HG03103 (cell line): ENCODE measurements around the gene EGR1.
"Not testable (repeated sequence)": the region's sequence is repeated elsewhere in the genome, so short reads cannot be mapped to it uniquely, and the experiment has no call there.

Experiments
- ATAC-seq: cut with Tn5 transposase; IDR thresholded peaks from one replicate; pipeline ENCODE4 v1.9.1; 2021; ENCODE audit warnings: low read depth; ENCODE audit not compliant: unreplicated experiment

Gene EGR1

DNA sequence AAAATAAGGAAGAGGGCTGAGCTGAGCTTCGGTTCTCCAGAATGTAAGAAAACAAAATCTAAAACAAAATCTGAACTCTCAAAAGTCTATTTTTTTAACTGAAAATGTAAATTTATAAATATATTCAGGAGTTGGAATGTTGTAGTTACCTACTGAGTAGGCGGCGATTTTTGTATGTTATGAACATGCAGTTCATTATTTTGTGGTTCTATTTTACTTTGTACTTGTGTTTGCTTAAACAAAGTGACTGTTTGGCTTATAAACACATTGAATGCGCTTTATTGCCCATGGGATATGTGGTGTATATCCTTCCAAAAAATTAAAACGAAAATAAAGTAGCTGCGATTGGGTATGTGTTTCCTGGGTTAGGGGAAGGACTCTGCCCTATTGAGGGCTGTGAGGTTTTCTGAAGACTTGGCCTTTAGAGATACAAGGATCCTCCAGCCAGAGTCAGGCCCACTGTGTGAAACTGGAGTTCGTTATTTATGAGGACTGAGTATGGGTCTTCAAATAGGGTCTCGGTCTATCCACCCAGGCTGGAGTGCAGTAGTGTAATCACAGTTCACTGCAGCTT is 3.8 kb downstream of the EGR1 start:
- ATAC-seq = no peak

DNA sequence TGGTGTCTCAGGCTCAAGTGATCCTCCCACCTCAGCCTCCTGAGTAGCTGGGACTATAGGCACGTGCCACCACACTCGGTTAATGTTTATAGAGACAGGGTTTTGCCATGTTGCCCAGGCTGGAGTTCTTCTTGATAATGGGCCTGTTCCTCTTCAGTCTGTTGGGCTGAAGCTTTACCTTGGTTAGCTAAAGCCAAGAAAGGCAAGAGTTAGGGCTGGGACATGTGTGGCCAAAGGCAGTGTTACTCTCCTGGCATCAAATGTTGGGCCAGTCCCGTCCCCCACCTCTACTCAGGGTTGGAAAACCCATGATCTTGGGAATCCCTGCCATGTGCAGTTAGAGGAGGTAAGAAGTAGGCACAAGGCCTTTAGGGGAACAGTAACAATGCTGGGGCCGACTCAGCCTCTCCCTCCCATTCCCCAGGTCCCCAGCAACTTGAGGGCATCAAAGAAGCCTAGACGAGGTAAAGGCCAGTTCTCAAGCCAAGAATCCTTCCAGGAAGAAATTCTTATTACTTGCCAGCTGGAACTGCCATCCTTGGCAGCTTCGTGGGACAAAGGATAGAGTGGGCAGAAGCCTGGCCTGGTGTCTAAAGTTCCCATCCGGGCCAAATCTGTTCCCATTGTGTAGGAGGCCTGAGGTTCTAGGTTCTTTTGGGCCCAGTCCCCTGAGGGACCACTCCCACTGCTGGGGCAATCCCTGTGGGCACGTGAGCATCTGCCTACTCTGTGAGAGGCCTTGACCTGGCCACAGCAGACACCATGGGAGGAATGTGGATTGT is 4.5 kb downstream of the EGR1 start:
- no peak for ATAC-seq

DNA sequence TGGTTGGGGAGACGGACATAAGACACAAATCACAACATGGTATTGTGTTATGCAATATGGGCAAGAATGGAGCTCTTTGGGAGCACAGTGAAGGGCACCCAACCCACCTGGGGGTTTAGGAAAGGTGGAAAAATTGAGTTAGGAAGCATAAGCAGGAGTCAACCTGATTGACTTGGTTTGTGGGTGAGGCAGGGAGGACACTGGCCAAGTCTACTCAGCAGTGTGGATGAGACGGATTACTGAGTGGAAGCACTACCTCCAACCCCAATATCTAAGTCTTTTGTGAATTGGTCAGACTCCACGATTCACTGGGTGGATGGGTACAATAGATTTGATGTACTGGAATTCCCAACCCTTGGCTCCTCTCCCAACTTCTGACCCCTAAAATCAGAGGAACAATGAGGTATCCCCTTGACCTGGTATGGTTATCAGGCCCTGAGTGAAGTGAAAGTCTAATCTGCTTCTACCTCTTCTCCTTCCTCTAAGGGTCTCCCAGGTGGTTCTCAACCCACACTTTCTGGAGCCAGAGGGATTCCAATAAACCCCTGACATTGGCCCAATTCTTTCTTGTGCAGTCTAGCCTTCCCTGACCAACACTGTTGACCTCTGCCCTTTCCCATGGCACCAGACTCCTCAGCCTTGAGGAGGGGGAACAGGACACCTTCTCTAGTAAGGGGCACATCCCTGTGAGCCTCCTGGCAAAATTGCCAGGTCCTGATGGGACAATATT is 5.2 kb downstream of the EGR1 start:
- ATAC-seq = no peak

GRCh38 chr5:138471052-138471361 is 5.7 kb downstream of the EGR1 start:
- no peak for ATAC-seq

DNA sequence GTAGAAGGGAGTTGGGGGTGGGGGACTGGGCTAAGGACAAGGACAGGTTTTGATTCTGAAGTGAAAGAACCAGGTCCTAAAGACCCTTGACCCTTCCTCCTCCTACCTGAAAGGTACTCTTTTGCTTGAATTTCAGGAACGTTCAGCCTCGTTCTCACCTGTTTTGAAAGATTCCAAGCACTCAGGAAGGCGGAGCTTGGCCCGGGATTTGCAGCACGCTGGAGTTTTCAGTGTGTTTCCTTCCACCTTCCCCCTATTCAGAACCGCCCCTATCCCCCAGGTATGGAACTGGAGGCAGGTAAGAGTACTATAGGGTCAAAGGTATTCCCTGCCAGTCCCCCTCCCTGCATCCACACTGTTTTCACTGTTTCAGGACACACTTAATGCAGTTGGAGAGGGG is 7.1 kb downstream of the EGR1 start:
- ATAC-seq = no peak

DNA sequence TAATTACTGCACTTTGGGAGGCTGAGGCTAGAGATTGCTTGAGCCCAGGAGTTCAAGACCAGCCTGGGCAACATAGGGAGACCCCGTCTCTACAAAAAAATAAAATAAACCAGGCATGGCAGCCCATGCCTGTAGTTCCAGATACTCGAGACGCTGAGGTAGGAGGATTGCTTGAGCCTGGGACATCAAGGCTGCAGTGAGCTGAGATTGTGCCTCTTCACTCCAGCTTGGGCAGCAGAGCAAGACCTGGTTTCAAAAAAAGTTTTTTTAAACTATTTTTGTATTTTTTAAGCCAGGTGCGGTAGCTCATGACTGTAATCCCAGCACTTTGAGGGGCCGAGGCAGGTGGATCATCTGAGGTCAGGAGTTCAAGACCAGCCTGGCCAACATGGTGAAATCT is 7.9 kb downstream of the EGR1 start:
- not testable (repeated sequence) for ATAC-seq

DNA sequence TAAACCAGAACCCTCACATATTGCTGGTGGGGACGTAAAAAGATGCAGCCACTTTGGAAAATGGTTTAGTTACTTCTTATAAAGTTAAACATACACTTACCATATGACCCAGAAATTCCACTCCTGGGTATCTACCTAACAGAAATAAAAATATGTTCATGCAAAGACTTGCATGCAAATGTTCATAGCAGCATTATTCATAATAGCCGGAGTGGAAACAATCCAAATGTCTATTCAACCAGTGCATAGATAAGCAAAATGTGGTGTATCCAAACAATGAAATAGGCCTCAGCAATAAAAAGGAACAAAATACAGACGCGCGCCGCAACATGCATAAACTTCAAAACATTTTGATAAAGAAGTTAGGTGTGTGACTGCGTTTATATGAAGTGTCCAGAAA is 11.6 kb downstream of the EGR1 start:
- ATAC-seq = no peak

DNA sequence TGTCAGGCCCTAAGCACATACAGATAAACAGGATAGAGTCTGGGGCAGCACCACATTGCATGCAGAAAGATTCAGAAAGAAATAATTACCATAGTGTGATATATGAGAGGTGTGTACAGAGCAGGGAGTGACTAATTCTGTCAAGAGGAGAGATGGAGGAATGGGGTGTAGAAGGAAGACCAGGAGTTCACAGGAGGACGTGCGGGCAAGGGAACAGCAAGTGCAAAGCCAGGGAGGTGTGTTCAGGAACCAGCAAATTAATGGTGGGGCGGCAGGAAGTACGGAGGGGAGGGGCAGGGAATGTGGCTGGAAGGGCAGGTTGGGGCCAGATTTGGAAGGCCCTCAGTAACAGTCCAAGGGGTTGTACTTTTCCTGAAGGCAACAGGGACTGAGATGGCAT is 17.4 kb downstream of the EGR1 start:
- ATAC-seq = no peak

DNA sequence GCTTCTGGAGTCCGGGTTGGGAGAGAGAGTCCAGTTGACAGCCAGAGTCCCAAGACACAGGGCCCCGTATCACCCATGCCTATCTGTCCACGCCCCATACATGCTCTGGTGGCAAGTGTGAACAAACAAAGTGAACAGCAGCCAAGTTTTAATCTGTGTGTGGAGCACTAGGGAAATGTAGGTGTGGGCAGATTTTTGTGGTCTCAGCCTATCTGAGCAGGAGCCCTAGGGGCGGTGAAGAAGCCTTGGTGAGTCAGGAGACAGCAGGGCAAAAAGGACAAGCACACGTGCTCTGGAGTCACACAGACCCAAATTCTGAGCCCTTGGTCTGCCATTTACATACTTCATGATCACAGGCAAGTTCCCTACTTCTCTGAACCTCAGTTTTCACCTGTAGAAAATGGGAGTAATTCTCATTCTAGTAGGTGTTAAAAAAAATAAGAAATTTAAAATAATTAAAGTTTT is 23.2 kb downstream of the EGR1 start:
- no peak for ATAC-seq

- no peak for ATAC-seq
These were observed 24.4 kb downstream of the EGR1 start for GRCh38 chr5:138489683-138490061.

- ATAC-seq = no peak
These were observed 25.5 kb downstream of the EGR1 start for GRCh38 chr5:138490648-138491283.

DNA sequence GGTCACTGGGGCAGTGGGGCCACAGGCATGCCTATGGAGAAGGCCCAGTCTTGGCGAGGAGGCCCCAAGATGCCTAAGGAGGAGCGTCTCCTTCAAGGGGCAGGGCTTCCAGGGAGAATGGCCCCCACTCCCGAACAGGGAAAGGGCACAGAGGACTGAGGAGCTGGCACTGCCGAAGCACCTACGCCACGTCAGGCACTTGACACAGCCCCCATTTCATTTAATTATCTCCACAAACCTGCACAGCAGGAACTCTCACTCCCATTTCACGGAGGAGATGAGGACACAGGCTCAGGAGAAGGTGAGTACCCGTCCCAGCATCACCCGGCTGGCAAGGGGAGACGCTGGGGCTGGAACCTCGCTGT is 26.0 kb downstream of the EGR1 start:
- no peak for ATAC-seq

DNA sequence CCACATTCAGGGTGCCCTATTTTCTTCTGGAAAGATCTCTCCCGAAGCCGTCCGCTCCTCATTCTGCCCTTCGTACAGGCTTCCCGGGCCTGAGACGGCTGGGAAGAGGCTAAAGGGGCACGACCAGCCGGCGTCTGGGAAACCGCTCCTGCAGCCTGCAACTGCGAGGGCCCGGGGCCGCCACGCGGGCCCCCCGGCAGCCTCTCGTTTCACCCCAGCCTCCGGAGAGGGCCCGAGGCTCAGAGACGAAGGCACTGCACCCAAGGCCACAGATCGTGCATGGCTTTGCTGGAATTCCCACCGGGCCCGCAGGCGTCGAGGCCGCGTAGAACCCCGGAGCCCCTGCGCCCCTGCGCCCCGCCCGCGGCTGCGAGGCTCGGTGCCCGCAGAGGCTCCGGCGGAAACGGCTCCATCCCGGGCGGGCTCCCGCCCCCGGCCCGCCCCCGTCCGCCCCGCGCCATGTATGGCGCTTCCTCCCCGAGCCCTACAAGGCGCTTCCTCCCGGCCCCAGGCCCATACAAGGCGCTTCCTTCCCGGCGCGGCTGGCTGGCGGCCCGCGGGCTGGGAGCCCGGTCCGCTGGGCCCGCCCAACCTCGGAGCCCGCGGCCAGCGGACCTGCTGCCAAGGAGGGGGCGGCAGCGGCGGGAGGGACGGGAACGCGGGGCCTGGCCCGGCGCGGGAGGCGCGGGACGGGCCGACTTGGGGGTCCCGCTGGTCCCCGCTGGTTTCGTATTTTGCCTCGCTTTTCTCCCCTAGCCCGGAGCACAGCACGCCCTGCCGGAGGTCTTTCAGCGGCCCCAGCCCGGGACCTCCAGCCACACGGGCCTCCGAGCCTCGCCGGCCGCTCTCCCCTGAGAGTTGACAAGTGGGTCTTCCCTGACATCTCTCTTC is 26.6 kb downstream of the EGR1 start:
- ATAC-seq = peak; percentile 97

DNA sequence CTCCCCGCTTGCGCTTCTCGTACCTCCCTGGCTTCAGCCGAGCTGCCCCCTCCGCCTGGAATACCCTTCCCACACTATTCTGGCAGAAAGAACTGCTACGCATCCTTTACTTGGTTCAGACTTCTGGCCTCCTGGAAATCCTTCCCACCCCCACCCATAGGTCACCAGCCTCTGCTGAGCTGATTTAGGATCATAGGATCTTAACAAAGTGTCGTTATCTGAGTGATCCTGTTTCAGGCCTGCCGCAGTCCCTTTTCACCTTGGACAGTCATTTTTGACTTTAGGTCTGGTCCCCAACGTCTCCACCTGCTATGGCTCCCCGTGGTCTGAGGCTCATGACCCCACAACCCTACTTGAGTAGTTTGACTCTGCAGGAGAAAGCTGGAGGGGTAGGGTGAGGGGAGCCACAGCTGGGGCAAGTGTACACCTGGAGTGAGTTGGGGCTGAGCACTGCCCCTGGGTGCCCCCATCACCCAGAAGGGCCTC is 27.3 kb downstream of the EGR1 start:
- ATAC-seq = no peak

GRCh38 chr5:138495351-138495750 is 30.1 kb downstream of the EGR1 start:
- no peak for ATAC-seq

GRCh38 chr5:138498376-138498775 is 33.1 kb downstream of the EGR1 start:
- ATAC-seq = no peak

- ATAC-seq = no peak
These were observed 36.8 kb downstream of the EGR1 start for GRCh38 chr5:138502121-138502520.

GRCh38 chr5:138502521-138502920 is 37.2 kb downstream of the EGR1 start:
- no peak for ATAC-seq

DNA sequence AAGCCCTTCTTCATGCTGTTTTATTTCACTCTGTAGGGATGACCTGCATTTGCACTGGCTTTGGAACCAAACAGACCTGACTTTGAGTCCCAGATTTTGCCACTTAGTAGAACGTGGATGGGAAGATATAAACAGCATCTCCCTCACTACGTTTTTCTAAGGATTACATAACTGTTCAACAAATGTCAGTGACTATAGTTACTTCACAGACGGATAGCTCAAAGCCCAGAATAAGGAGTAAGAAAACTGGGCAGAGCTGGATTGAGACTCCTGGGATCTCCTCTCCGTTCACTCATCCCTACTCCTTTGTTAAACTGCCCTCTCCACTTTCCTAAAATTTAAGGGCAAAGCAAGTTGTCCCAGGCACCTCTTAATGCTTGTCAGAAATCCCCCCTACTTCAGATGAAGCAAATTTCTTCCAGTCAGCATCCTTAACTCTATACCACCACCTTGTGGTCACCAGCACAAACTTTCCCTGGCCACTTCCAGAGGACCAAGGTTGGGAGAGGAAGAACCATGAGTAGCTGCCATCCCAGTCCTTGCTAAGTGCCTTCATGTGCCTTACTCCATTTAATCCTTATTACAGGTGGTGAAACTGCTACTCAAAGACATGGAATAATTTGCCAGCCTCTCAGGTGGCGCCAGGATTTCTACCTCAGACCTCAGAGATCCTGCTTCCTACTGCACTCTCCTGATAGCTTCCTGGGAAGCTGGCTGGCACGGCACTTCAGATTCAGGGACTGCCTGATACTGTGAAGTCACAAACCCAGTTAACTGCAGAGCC is 38.4 kb downstream of the EGR1 start:
- no peak for ATAC-seq

DNA sequence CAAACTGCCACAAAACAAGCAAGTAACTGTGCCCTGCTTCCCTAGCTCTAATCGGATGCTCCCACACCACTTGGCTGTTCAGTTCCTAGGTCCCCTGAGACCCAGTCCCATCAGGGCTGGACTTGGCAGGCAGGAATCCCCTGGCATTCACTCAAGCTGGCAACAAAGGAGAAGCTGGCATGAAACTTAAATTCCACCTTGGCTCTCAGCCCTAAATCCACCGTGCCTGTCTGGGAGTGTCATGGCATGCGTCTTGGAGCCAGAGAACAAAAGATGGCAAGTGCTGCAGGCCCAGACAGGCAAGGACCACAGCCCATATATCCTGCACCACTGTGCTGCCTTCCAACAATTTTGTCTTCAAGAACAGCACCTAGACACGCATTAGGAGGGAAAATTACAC is 39.5 kb downstream of the EGR1 start:
- no peak for ATAC-seq
